GM12878 (cell line): ENCODE results near the gene ATP2A3. TPM values are rescaled to one million over a fixed set of nuclear protein-coding genes. Genes with fewer than 3 reads are reported as not detected.

ENCODE experiments used
- MEF2B ChIP-seq: fragments of 450-650 bp; IDR thresholded peaks from 2 replicates; pipeline ENCODE4 v1.6.1; 2018; ENCODE audit warnings: mild to moderate bottlenecking, moderate library complexity; ENCODE audit not compliant: partially characterized antibody, poor library complexity, severe bottlenecking
- NBN ChIP-seq: fragments of 450-650 bp; IDR thresholded peaks from 2 replicates; pipeline ENCODE4 v1.6.1; 2016
- PKNOX1 ChIP-seq: fragments of 450-650 bp; IDR thresholded peaks from 2 replicates; pipeline ENCODE4 v1.6.1; 2016; ENCODE audit warnings: mild to moderate bottlenecking
- RBBP5 ChIP-seq: fragments of 200-600 bp; sonication (generic); conservative IDR thresholded peaks from 2 replicates; pipeline ENCODE4 v1.6.1; 2016
- REST ChIP-seq: IDR thresholded peaks from 2 replicates; pipeline ENCODE4 v1.6.1; 2012; ENCODE audit warnings: mild to moderate bottlenecking, low read depth, low read length
- SUPT20H ChIP-seq: IDR thresholded peaks from 2 replicates; pipeline ENCODE4 v1.6.1; 2011; ENCODE audit warnings: low read depth, mild to moderate bottlenecking, low read length, moderate library complexity, borderline replicate concordance; ENCODE audit not compliant: control insufficient read depth
- polyA plus RNA-seq, 11 experiments: library from polyadenylated mRNA; depleted of rRNA in 4 of 11; unstranded in 6 of 11; stranded (reverse) in 5 of 11; fragments of >200 nt; fragmentation: Nextera tagmentation in 4 of 11; fragmentation: Illumina TruSeq in 1 of 11; extraction: Ambion mirVana in 4 of 11; extraction: Trizol in 1 of 11; gene quantifications; 1 replicate in 1 of 11; 2 replicates in 10 of 11; pipeline versions ENCODE4 v1.2.1 to v1.2.3, GENCODE V29; 2011 to 2016; ENCODE audit warnings: inconsistent platforms in 2 of 11, missing spikeins in 2 of 11, low read depth in 1 of 11
- total RNA-seq, 4 experiments: library from RNA; depleted of rRNA in 3 of 4; stranded (reverse); fragments of >200 nt in 3 of 4; fragmentation: Illumina TruSeq in 1 of 4; extraction: Trizol in 1 of 4; gene quantifications; 2 replicates each; pipeline versions ENCODE4 v1.2.1 to v1.2.3, GENCODE V29; 2013 to 2021
- TF ChIP-seq, protein P1 (sequence below): fragments of 450-650 bp; formaldehyde crosslinking; IDR thresholded peaks from 2 replicates; pipeline ENCODE4 v1.4.0; 2022; ENCODE audit warnings: mild to moderate bottlenecking, moderate library complexity

The ATP2A3 gene
- total and polyA plus RNA-seq, 10 of the 15 experiments (the other 5 are each of a cell fraction or from before 2014, with no cell fraction given): 1.0 to 99.2 (median 37.9) TPM

DNA sequence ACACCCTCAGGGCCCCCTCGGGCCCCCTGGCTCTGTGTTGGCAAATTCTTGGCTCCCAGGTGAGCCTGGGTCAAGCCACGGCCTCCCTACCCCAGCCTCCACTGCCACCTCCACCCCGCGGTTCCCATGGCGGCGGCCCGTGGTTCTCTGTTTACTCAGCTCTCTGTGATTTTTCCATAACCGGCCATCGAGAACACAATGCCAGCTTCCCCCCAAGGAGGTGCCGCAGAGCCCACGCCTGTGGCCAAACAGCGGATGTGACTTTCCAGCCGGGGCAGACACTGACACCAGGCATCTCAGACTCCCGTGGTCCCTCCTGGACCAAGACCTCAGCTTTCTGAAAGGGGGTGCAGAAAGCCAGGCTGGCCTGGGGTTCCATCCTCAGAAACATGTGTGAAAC, 21.6 kb upstream of the ATP2A3 start (continued):
- TF ChIP-seq REST (no peak), NBN (no peak), MEF2B (no peak), PKNOX1 (no peak), SUPT20H (no peak), RBBP5 (no peak)
- TF ChIP-seq, protein P1, sequence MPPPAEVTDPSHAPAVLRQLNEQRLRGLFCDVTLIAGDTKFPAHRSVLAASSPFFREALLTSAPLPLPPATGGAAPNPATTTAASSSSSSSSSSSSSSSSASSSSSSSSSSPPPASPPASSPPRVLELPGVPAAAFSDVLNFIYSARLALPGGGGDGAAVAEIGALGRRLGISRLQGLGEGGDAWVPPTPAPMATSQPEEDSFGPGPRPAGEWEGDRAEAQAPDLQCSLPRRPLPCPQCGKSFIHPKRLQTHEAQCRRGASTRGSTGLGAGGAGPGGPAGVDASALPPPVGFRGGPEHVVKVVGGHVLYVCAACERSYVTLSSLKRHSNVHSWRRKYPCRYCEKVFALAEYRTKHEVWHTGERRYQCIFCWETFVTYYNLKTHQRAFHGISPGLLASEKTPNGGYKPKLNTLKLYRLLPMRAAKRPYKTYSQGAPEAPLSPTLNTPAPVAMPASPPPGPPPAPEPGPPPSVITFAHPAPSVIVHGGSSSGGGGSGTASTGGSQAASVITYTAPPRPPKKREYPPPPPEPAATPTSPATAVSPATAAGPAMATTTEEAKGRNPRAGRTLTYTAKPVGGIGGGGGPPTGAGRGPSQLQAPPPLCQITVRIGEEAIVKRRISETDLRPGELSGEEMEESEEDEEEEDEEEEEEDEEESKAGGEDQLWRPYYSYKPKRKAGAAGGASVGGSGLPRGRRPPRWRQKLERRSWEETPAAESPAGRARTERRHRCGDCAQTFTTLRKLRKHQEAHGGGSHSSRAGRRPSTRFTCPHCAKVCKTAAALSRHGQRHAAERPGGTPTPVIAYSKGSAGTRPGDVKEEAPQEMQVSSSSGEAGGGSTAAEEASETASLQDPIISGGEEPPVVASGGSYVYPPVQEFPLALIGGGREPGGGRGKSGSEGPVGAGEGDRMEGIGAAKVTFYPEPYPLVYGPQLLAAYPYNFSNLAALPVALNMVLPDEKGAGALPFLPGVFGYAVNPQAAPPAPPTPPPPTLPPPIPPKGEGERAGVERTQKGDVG (CRISPR knock-in tag): no peak
